HG03135 (cell line): ENCODE results near the gene MOSPD2.

Experiments used
- ATAC-seq: cut with Tn5 transposase; IDR thresholded peaks from one replicate; pipeline ENCODE4 v1.9.1; 2021; ENCODE audit warnings: mild to moderate bottlenecking, moderate library complexity; ENCODE audit not compliant: unreplicated experiment

The MOSPD2 gene

GRCh38 chrX:14872851-14873675, at the start of gene MOSPD2, which contains the start of gene FANCB:
MOSPD2 (plus strand) TSS chrX:14873421; CDS start chrX:14873529, 108 bp downstream.
FANCB (minus strand) TSS chrX:14873069; CDS start chrX:14865510, 7,559 bp downstream.
- ATAC-seq = peak; percentile 96

GRCh38 chrX:14825851-14826250, 47.4 kb upstream of the MOSPD2 start:
- no peak for ATAC-seq

- ATAC-seq = no peak
These were observed 46.9 kb upstream of the MOSPD2 start for GRCh38 chrX:14826319-14826718.

- no peak for ATAC-seq
These were observed 43.6 kb upstream of the MOSPD2 start for GRCh38 chrX:14829643-14830042.

- ATAC-seq = no peak
These were observed 41.1 kb upstream of the MOSPD2 start for GRCh38 chrX:14832151-14832550.

GRCh38 chrX:14832586-14832985, 40.6 kb upstream of the MOSPD2 start:
- ATAC-seq = no peak

GRCh38 chrX:14837155-14837554, 36.1 kb upstream of the MOSPD2 start:
- no peak for ATAC-seq

- ATAC-seq = no peak
These were observed 29.6 kb upstream of the MOSPD2 start for GRCh38 chrX:14843666-14844065.

- ATAC-seq = no peak
These were observed 21.7 kb upstream of the MOSPD2 start for GRCh38 chrX:14851526-14851925.

- ATAC-seq = no peak
These were observed 8.6 kb upstream of the MOSPD2 start for GRCh38 chrX:14864631-14865030.

- no peak for ATAC-seq
These were observed 8.0 kb upstream of the MOSPD2 start for GRCh38 chrX:14865201-14865600.

GRCh38 chrX:14871767-14872166, 1.5 kb upstream of the MOSPD2 start:
- ATAC-seq = no peak

GRCh38 chrX:14872355-14872754, 866 bp upstream of the MOSPD2 start:
- no peak for ATAC-seq

GRCh38 chrX:14873676-14874049, 442 bp downstream of the MOSPD2 start:
- ATAC-seq = no peak

GRCh38 chrX:14875624-14876023, 2.4 kb downstream of the MOSPD2 start:
- no peak for ATAC-seq

GRCh38 chrX:14883826-14884225, 10.6 kb downstream of the MOSPD2 start:
- no peak for ATAC-seq

GRCh38 chrX:14884714-14885113, 11.5 kb downstream of the MOSPD2 start:
- ATAC-seq = no peak

GRCh38 chrX:14886252-14886651, 13.0 kb downstream of the MOSPD2 start:
- no peak for ATAC-seq

- no peak for ATAC-seq
These were observed 23.1 kb downstream of the MOSPD2 start for GRCh38 chrX:14896273-14896672.

- no peak for ATAC-seq
These were observed 23.8 kb downstream of the MOSPD2 start for GRCh38 chrX:14897042-14897441.

- peak; percentile 80 for ATAC-seq
These were observed 26.4 kb downstream of the MOSPD2 start for GRCh38 chrX:14899607-14900006.

- no peak for ATAC-seq
These were observed 29.3 kb downstream of the MOSPD2 start for GRCh38 chrX:14902537-14902936.

GRCh38 chrX:14903891-14904290, 30.7 kb downstream of the MOSPD2 start:
- no peak for ATAC-seq
